GM19099 (cell line): ENCODE data around the gene NOS1AP.

Experiments
- POLR2A ChIP-seq: IDR thresholded peaks from 3 replicates; pipeline ENCODE4 v1.6.1; 2011; ENCODE audit warnings: low read depth; ENCODE audit not compliant: insufficient read length; ENCODE audit errors: extremely low read depth

Gene NOS1AP

GRCh38 chr1:162141281-162142054 lies 72.0 kb downstream of the NOS1AP start:
- no peak for TF ChIP-seq POLR2A

GRCh38 chr1:162142968-162143367 lies 73.5 kb downstream of the NOS1AP start:
- TF ChIP-seq POLR2A = no peak

GRCh38 chr1:162144268-162144667 lies 74.8 kb downstream of the NOS1AP start:
- no peak for TF ChIP-seq POLR2A

GRCh38 chr1:162144853-162145252 lies 75.4 kb downstream of the NOS1AP start:
- TF ChIP-seq POLR2A = no peak

- no peak for TF ChIP-seq POLR2A
These were observed 75.9 kb downstream of the NOS1AP start for GRCh38 chr1:162145280-162145965.

DNA sequence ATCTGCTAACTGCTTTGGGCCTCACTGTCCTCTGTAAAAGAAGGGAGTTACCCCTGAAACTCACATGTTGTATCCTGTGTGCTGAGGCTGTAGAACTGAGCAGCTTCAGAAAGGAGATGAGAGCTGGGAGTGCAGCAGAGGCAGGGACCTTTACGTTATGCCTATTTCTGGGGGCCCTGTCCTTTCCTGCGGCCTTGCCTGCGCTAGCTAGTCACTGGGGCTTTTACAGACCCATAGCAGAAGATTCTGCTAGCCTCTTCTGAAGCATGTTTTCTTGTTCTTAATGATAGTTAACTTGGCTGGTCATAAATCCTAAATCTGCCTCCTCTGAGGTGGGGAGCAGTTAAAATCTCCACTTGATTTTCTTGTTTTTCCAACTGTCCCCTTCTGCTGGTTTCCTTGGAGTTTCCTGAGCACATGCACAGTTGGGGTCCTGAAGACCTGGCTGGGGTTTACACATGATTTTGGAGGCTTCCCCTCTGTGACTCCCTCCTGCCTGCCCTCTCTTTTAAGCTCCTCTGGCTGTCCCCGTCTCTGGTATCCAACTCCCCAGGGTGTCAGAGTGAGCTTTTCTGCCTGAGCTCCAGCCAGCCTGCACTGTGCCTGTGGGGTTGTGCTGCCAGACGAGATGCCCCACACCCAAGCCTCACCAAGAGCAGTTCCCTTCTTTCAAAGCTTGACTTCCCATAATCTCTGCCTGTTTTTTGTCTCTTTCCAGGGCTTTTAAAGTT lies 76.6 kb downstream of the NOS1AP start:
- TF ChIP-seq POLR2A = no peak

GRCh38 chr1:162147760-162148159 lies 78.3 kb downstream of the NOS1AP start:
- no peak for TF ChIP-seq POLR2A

- TF ChIP-seq POLR2A = no peak
These were observed 80.6 kb downstream of the NOS1AP start for GRCh38 chr1:162150112-162150511.

DNA sequence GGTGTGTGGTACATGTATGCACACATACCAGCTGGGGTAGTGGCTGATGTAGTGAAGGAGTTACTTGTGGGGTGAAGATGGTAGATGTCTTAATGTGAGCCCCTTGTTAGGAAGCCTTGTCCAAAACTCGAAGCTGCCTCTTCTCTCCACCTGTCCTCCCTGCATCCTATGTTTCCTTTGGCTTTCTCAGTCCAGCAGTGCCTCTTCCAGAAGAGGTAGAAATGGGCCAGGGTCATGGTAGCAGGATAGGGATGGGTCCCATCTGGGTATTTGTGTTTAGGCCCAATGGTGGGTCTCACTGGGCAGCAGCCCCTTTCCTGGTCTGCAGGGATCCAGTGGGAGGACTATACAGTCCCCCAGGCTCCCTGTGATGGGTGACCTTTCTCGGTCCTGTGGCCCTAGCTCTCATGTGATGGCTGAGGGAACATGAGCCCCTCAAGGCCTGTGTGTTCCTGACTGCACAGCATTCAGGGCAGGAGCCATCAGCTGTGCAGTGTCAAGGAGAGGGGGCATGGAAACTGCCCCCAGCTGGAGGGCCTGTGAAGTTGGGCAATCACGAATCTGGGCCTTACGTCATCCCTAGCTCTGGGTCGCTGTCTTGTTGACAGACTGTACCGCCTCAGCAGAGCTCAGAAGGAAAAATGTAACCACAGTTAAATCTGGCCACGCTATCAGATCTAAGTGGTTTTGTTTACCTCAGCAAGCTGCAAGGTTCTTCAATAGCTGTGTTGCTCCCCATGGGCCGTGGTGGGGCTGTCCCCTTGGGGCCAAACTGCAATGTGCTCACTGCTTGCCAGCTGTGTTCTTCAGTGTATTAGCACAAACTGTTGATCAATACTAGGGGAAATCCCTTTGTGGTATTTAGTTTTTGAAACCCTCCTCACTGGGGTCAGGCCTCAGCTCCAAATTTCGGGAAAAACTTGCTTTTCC lies 82.7 kb downstream of the NOS1AP start:
- TF ChIP-seq POLR2A = no peak

DNA sequence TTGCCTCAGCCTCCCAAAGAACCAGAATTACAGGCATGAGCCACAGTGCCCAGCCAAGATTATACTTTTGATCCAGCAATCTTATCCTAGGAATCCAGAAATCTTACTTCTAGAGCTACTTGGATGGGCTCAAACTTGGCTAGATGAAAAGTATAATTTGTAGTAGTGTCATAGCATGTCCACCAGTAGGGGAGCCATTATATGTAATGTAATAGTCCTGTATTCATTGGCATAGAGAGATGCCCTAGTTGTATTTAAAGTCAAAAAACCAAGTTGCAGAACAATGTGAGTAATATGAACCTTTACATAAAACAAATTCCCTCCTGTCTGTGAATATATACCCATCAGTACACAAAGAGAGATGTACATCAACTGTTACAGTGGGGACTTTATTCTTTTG lies 83.9 kb downstream of the NOS1AP start:
- TF ChIP-seq POLR2A = no peak

GRCh38 chr1:162157469-162157868 lies 88.0 kb downstream of the NOS1AP start:
- no peak for TF ChIP-seq POLR2A

DNA sequence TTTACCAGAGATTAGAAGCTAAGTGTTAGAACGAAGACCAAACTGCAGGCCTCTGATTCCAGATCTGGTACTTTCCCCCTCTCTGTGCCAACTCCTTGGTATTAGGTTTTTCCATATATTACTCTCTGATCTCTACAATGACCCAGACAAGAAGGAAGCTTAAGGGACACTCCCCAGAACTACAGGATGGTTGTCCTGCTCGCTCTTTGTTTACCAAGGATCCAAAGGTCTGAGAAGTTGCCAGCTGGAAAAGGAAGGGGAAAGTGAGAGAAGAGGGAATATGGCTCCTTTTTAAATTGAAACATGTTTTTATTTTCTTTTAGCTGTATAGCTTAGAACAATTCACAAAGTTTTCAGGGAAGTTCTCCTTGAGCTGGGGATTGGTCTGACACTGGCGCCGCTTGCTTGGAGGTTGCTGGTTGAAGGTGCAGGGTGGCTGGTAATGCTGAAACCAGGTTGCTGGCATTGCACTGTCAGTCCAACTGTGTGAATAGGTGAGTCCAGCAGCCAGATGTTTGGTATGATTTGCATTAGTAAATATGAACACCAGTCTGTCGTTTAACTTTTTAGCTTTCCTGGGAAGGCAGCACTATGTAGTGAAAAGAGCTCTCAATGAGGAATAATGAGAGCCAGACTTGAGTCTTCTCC lies 89.3 kb downstream of the NOS1AP start:
- no peak for TF ChIP-seq POLR2A

DNA sequence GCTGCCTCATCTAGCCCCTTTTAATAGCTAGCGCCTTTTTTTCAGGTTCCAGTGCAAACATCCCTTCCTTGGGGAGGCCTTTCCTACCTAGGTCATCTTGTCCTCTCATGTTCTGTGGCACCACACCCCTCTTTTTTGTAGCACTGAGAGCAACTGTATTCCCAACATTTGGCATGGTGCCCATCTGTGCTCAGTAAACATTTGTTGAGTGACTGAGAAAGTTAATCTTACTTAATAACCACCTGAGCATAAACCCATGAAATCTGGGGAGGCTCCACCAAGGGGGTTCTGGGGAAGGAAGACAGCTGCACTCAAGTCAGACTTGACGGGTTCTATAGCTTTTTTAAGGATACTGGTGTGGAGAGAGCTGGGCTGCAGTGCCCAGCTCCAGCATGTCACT lies 90.0 kb downstream of the NOS1AP start:
- no peak for TF ChIP-seq POLR2A

DNA sequence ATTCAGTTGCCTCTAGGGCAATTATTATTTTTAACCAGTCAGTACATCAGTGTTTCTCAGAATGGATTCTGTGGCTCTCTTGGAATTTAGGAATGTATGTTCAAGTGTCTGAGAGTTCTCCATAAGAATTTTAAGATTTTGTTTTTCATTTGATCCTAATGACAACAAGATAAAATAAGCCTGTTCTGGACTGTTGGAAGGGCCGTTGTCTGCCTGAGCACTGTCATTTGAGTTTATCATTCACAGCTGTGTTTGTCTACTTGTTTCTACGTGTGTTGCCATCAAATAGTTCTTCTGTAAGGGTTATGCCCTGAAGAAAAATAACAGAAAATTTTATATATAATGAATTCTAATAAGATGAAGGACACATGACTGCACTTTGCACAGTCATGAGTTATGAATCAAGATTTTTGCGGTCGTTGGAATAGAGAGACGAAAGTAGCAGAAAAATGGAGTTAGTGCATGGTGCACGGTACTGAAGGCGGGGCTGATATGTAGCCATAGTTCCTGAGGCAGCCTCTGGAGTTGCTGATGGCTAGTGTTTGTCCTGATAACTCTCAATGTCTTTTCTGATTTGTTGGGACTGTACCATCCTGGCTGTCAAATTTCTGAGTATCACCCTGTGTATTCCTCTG lies 92.5 kb downstream of the NOS1AP start:
- TF ChIP-seq POLR2A = no peak
